GM18858 (cell line): ENCODE results near the gene KCNQ1.

Experiments used
- ATAC-seq: cut with Tn5 transposase; IDR thresholded peaks from one replicate; pipeline ENCODE4 v1.9.1; 2021; ENCODE audit not compliant: unreplicated experiment

Gene KCNQ1

GRCh38 chr11:2690596-2691354, 246.0 kb downstream of the KCNQ1 start:
- ATAC-seq, result no peak

- ATAC-seq, result no peak
These were observed 246.6 kb downstream of the KCNQ1 start for GRCh38 chr11:2691355-2691761.

GRCh38 chr11:2691991-2692875, 247.4 kb downstream of the KCNQ1 start:
- ATAC-seq, result no peak

- ATAC-seq, result no peak
These were observed 248.8 kb downstream of the KCNQ1 start for GRCh38 chr11:2693271-2694261.

GRCh38 chr11:2694495-2694894, 249.7 kb downstream of the KCNQ1 start:
- no peak for ATAC-seq

- no peak for ATAC-seq
These were observed 250.5 kb downstream of the KCNQ1 start for GRCh38 chr11:2694995-2695939.

GRCh38 chr11:2696455-2696854, 251.6 kb downstream of the KCNQ1 start:
- no peak for ATAC-seq

GRCh38 chr11:2697866-2698265, 253.1 kb downstream of the KCNQ1 start:
- no peak for ATAC-seq

- no peak for ATAC-seq
These were observed 253.8 kb downstream of the KCNQ1 start for GRCh38 chr11:2698386-2699184.

- ATAC-seq, result no peak
These were observed 254.3 kb downstream of the KCNQ1 start for GRCh38 chr11:2699185-2699530.

GRCh38 chr11:2699531-2700414, 255.0 kb downstream of the KCNQ1 start, which contains the start of gene KCNQ1OT1:
Gene KCNQ1OT1 (minus strand): TSS chr11:2699994.
- ATAC-seq, result peak; percentile 68

GRCh38 chr11:2700415-2701211, 255.8 kb downstream of the KCNQ1 start:
- peak; percentile 13 for ATAC-seq

GRCh38 chr11:2701230-2701629, 256.4 kb downstream of the KCNQ1 start:
- no peak for ATAC-seq

- no peak for ATAC-seq
These were observed 257.2 kb downstream of the KCNQ1 start for GRCh38 chr11:2701898-2702434.

GRCh38 chr11:2702771-2703362, 258.1 kb downstream of the KCNQ1 start:
- ATAC-seq, result no peak

- ATAC-seq, result no peak
These were observed 258.7 kb downstream of the KCNQ1 start for GRCh38 chr11:2703363-2704141.
